Measurements from ENCODE around the gene GRSF1. TPM values are rescaled to one million over a fixed set of nuclear protein-coding genes. Genes with fewer than 3 reads are reported as not detected.

Gene GRSF1
- total RNA-seq, 4 donors from 2014 or later, result 33.3 to 45.9 (median 40.6) TPM

- no peak overlapping the region for H3K4me3 ChIP-seq
- peaks cover 3 to 47% (median 10%) of the 10 kb centered on the region in 3 donors for H3K36me3 ChIP-seq
- no peak for DNase-seq (ENCODE audit: low spot score in 2 of 2)
- TF ChIP-seq CTCF (IDR thresholded peaks at IDR 0.05), result no peak
- no peak for TF ChIP-seq POLR2A (IDR thresholded peaks at IDR 0.05)
- TF ChIP-seq EP300 (IDR thresholded peaks at IDR 0.05), result no peak
- H3K9me3 ChIP-seq, result no peaks in the 10 kb centered on the region
- H3K4me1 ChIP-seq, result peaks cover 0 to 35% (median 16%) of the 10 kb centered on the region in 4 donors
- H3K27me3 ChIP-seq, result no peaks in the 10 kb centered on the region
- 65 to 83% methylated on average over 2 of the region's 2 CpGs for WGBS, 2 donors
- H3K27ac ChIP-seq, result no peak overlapping the region
Measured at GRCh38 chr4:70836081-70836480, 3.6 kb downstream of the GRSF1 start.

GRCh38 chr4:70833675-70834074 is 6.0 kb downstream of the GRSF1 start:
- H3K36me3 ChIP-seq, result peaks cover 3 to 71% (median 23%) of the 10 kb centered on the region in 3 donors
- H3K4me1 ChIP-seq, result peaks cover 0 to 35% (median 16%) of the 10 kb centered on the region in 4 donors
- H3K27ac ChIP-seq, result no peak overlapping the region
- 98 to 100% methylated on average over 1 of the region's 1 CpG for WGBS, 2 donors
- TF ChIP-seq POLR2A (IDR thresholded peaks at IDR 0.05), result no peak
- DNase-seq (ENCODE audit: low spot score in 2 of 2), result no peak
- H3K27me3 ChIP-seq, result no peaks in the 10 kb centered on the region
- no peak overlapping the region for H3K4me3 ChIP-seq
- H3K9me3 ChIP-seq, result no peaks in the 10 kb centered on the region

- WGBS, 2 donors, result 94% methylated on average over 4 of the region's 4 CpGs
- no peak for DNase-seq (ENCODE audit: low spot score in 2 of 2)
- no peak overlapping the region for H3K27ac ChIP-seq
- H3K36me3 ChIP-seq, result peaks cover 5 to 95% (median 23%) of the 10 kb centered on the region in 3 donors
- no peaks in the 10 kb centered on the region for H3K9me3 ChIP-seq
- no peak overlapping the region for H3K4me3 ChIP-seq
- no peak for TF ChIP-seq EP300 (IDR thresholded peaks at IDR 0.05)
- TF ChIP-seq POLR2A (IDR thresholded peaks at IDR 0.05), result no peak
- TF ChIP-seq CTCF (IDR thresholded peaks at IDR 0.05), result no peak
- no peaks in the 10 kb centered on the region for H3K27me3 ChIP-seq
- H3K4me1 ChIP-seq, result peaks cover 0 to 14% (median 0%) of the 10 kb centered on the region in 4 donors
Measured at GRCh38 chr4:70831293-70831692, 8.4 kb downstream of the GRSF1 start.

- TF ChIP-seq EP300 (IDR thresholded peaks at IDR 0.05) (no peak), CTCF (IDR thresholded peaks at IDR 0.05) (no peak), POLR2A (IDR thresholded peaks at IDR 0.05) (no peak)
- DNase-seq (ENCODE audit: low spot score in 2 of 2), result no peak
- Histone ChIP-seq H3K4me3 (no peak overlapping the region), H3K36me3 (peaks cover 7 to 99% (median 31%) of the 10 kb centered on the region in 3 donors), H3K27me3 (no peaks in the 10 kb centered on the region), H3K27ac (no peak overlapping the region), H3K4me1 (peaks cover 0 to 7% (median 0%) of the 10 kb centered on the region in 4 donors), H3K9me3 (no peaks in the 10 kb centered on the region)
- WGBS, 2 donors, result 91 to 94% methylated on average over 9 of the region's 9 CpGs
Measured at GRCh38 chr4:70830054-70830453, 9.6 kb downstream of the GRSF1 start.

- no peak overlapping the region for H3K4me3 ChIP-seq
- WGBS, 2 donors, result 80 to 100% methylated on average over 1 of the region's 1 CpG
- no peak for DNase-seq (ENCODE audit: low spot score in 2 of 2)
- peaks cover 0 to 7% (median 0%) of the 10 kb centered on the region in 4 donors for H3K4me1 ChIP-seq
- H3K27ac ChIP-seq, result no peak overlapping the region
- TF ChIP-seq EP300 (IDR thresholded peaks at IDR 0.05) (no peak), POLR2A (IDR thresholded peaks at IDR 0.05) (no peak), CTCF (IDR thresholded peaks at IDR 0.05) (no peak)
- no peaks in the 10 kb centered on the region for H3K9me3 ChIP-seq
- H3K36me3 ChIP-seq, result peaks cover 8 to 99% (median 35%) of the 10 kb centered on the region in 3 donors
- no peaks in the 10 kb centered on the region for H3K27me3 ChIP-seq
Measured at GRCh38 chr4:70829492-70829891, 10.2 kb downstream of the GRSF1 start.

- DNase-seq (ENCODE audit: low spot score in 2 of 2), result no peak
- H3K4me3 ChIP-seq, result no peak overlapping the region
Measured at GRCh38 chr4:70829015-70829414, 10.7 kb downstream of the GRSF1 start.

More at GRCh38 chr4:70829015-70829414, 10.7 kb downstream of the GRSF1 start:
- TF ChIP-seq EP300 (IDR thresholded peaks at IDR 0.05) (no peak), CTCF (IDR thresholded peaks at IDR 0.05) (no peak), POLR2A (IDR thresholded peaks at IDR 0.05) (no peak)
- no peaks in the 10 kb centered on the region for H3K9me3 ChIP-seq
- no peak overlapping the region for H3K27ac ChIP-seq
- WGBS, 2 donors, result 97% methylated on average over 3 of the region's 3 CpGs
- peaks cover 8 to 99% (median 40%) of the 10 kb centered on the region in 3 donors for H3K36me3 ChIP-seq
- H3K4me1 ChIP-seq, result peaks cover 0 to 7% (median 0%) of the 10 kb centered on the region in 4 donors
- H3K27me3 ChIP-seq, result no peaks in the 10 kb centered on the region
